GM23248 (cell line): ENCODE results near the gene FLT4. TPM values are rescaled to one million over a fixed set of nuclear protein-coding genes. Genes with fewer than 3 reads are reported as not detected.

Experiments used
- DNase-seq: peaks from one replicate; pipeline ENCODE4 v3.0.0-alpha.2; 2015
- H2AFZ ChIP-seq: fragments of 200-600 bp; sonication (generic); 2 replicates; pipeline ENCODE4 v1.6.1; 2016; ENCODE audit warnings: antibody characterized with exemption
- H3F3A ChIP-seq: fragments of 200-600 bp; sonication (generic); 2 replicates; pipeline ENCODE4 v1.6.1; 2016; ENCODE audit warnings: mild to moderate bottlenecking, antibody characterized with exemption, mixed run types; ENCODE audit not compliant: insufficient read depth
- H3K27ac ChIP-seq: fragments of 200-600 bp; sonication (generic); 2 replicates; pipeline ENCODE4 v1.5.1; 2016; ENCODE audit warnings: mild to moderate bottlenecking
- H3K27me3 ChIP-seq: fragments of 200-600 bp; sonication (generic); replicated peaks from 2 replicates; pipeline ENCODE4 v1.6.1; 2016; ENCODE audit warnings: mild to moderate bottlenecking; ENCODE audit not compliant: insufficient read depth
- H3K36me3 ChIP-seq: fragments of 200-600 bp; sonication (generic); 2 replicates; pipeline ENCODE4 v1.6.1; 2016; ENCODE audit warnings: low read depth, mild to moderate bottlenecking
- H3K4me1 ChIP-seq: fragments of 200-600 bp; sonication (generic); 2 replicates; pipeline ENCODE4 v1.6.1; 2016; ENCODE audit warnings: mild to moderate bottlenecking; ENCODE audit not compliant: insufficient read depth
- H3K4me2 ChIP-seq: fragments of 200-600 bp; sonication (generic); one replicate; pipeline ENCODE4 v1.6.1; 2016; ENCODE audit warnings: mild to moderate bottlenecking; ENCODE audit not compliant: unreplicated experiment
- H3K4me3 ChIP-seq: fragments of 200-600 bp; sonication (generic); 2 replicates; pipeline ENCODE4 v1.5.1; 2016; ENCODE audit warnings: mild to moderate bottlenecking
- H3K79me2 ChIP-seq: fragments of 200-600 bp; sonication (generic); 2 replicates; pipeline ENCODE4 v1.6.1; 2016; ENCODE audit warnings: mild to moderate bottlenecking; ENCODE audit not compliant: insufficient read depth
- H3K9ac ChIP-seq: fragments of 200-600 bp; sonication (generic); 2 replicates; pipeline ENCODE4 v1.6.1; 2016; ENCODE audit warnings: mild to moderate bottlenecking
- H3K9me2 ChIP-seq: fragments of 200-600 bp; sonication (generic); 2 replicates; pipeline ENCODE4 v1.6.1; 2016; ENCODE audit warnings: mixed run types, mild to moderate bottlenecking, moderate library complexity; ENCODE audit not compliant: insufficient read depth
- H3K9me3 ChIP-seq: fragments of 200-600 bp; sonication (generic); one replicate; pipeline ENCODE4 v1.6.1; 2017; ENCODE audit warnings: low read depth
- H4K20me1 ChIP-seq: fragments of 200-600 bp; sonication (generic); 2 replicates; pipeline ENCODE4 v1.6.0; 2016; ENCODE audit not compliant: insufficient read depth
- EZH2 ChIP-seq: fragments of 200-600 bp; sonication (generic); IDR thresholded peaks from 2 replicates; pipeline ENCODE4 v1.6.1; 2018; ENCODE audit warnings: antibody characterized with exemption, mild to moderate bottlenecking; ENCODE audit not compliant: insufficient read depth, poor library complexity, severe bottlenecking
- EZH2phosphoT487 ChIP-seq: fragments of 200-600 bp; sonication (generic); IDR thresholded peaks from 2 replicates; pipeline ENCODE4 v1.6.1; 2018; ENCODE audit warnings: antibody characterized with exemption, moderate library complexity, mild to moderate bottlenecking, low read depth; ENCODE audit not compliant: insufficient read depth
- WGBS, 2 experiments: methylation state at CpG; one replicate each; pipeline ENCODE4 v1.1.6; 2015 to 2017; ENCODE audit warnings: low lambda C conversion rate in 2 of 2, low coverage in 1 of 2; ENCODE audit errors: missing lambda C conversion rate in 2 of 2; 5-methylcytosine and 5-hydroxymethylcytosine counted together
- in situ Hi-C: fragments of 300-500 bp; cut with MboI; formaldehyde crosslinking; loops from 2 replicates; pipeline ENCODE4 v1.15.0; 2020
- polyA plus RNA-seq: library from polyadenylated mRNA; unstranded; fragments of >200 nt; fragmentation: Nextera tagmentation; extraction: Ambion mirVana; gene quantifications from 2 replicates; pipeline ENCODE4 v1.2.1, GENCODE V29; 2016
- total RNA-seq: library from RNA; depleted of rRNA; stranded (reverse); fragments of >200 nt; shearing (Covaris generic); gene quantifications from 2 replicates; pipeline ENCODE4 v1.2.3, GENCODE V29; 2014

Gene FLT4
- total and polyA plus RNA-seq, 2 experiments from 2014 or later: not detected

DNA sequence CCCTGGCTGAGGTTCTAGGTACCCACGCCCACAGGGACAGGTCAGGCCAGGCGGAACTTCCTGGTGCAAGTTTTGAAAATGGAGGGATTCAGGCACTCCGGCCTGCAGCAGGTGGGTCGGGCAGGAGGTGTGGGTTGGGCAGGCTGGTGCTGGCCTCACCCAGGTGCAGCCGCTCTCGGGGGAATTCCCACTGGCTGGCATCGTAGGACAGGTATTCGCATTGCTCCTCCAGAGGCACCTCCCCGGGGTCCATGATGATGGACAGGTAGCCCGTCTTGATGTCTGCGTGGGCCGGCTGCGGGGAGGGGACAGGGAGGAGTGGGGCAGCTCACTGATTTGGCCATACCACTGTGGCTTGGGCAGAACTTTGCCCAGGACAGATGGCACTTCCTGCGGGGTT lies 29.4 kb downstream of the FLT4 start:
- no peak overlapping the region for H3K9ac ChIP-seq
- no peaks in the 10 kb centered on the region for H4K20me1 ChIP-seq
- no peaks in the 10 kb centered on the region for H3F3A ChIP-seq
- no peaks in the 10 kb centered on the region for H3K36me3 ChIP-seq
- H3K4me2 ChIP-seq: no peak overlapping the region
- WGBS, 2 experiments: 82 to 87% methylated on average over 12 to 13 of the region's 14 CpGs
- DNase-seq: no peak
- H2AFZ ChIP-seq: no peak overlapping the region
- H3K4me1 ChIP-seq: no peaks in the 10 kb centered on the region
- H3K9me3 ChIP-seq: no peaks in the 10 kb centered on the region
- H3K27ac ChIP-seq: no peak overlapping the region
- no peaks in the 10 kb centered on the region for H3K79me2 ChIP-seq
- TF ChIP-seq EZH2 (no peak), EZH2phosphoT487 (no peak)
- in situ Hi-C loops: no loop called here
- no peaks in the 10 kb centered on the region for H3K9me2 ChIP-seq
- H3K27me3 ChIP-seq: no peaks in the 10 kb centered on the region; the same call in 1 of the 2 replicates
- no peak overlapping the region for H3K4me3 ChIP-seq

DNA sequence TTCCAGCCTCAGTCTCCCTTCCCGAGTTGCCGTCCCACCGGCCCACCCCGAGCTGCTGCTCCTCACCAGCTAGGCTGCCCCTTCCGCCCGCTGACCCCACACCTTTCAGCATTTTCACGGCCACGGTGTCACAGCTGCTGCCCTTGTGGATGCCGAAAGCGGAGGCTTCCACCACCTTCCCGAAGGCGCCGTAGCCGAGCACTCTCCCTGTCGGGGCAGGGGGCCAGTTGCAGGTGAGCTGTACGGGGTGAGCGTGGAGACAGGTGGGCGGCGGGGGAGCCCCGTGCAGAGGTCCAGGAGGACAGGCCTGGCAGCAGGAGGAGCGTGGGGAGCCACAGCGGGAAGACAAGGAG lies 29.9 kb downstream of the FLT4 start:
- no peak overlapping the region for H3K27ac ChIP-seq
- no peaks in the 10 kb centered on the region for H4K20me1 ChIP-seq
- no peaks in the 10 kb centered on the region for H3K79me2 ChIP-seq
- H3K27me3 ChIP-seq: no peaks in the 10 kb centered on the region; the same call in 1 of the 2 replicates
- H3K36me3 ChIP-seq: no peaks in the 10 kb centered on the region
- no peaks in the 10 kb centered on the region for H3K9me2 ChIP-seq
- 64% methylated on average over 20 to 22 of the region's 22 CpGs for WGBS, 2 experiments
- no peaks in the 10 kb centered on the region for H3K4me1 ChIP-seq
- no peaks in the 10 kb centered on the region for H3F3A ChIP-seq
- H2AFZ ChIP-seq: no peak overlapping the region
- H3K4me2 ChIP-seq: no peak overlapping the region
- in situ Hi-C loops: no loop called here
- H3K9ac ChIP-seq: no peak overlapping the region
- no peak for TF ChIP-seq EZH2
- no peak for TF ChIP-seq EZH2phosphoT487
- no peak for DNase-seq
- H3K9me3 ChIP-seq: no peaks in the 10 kb centered on the region
- 0 out of 2 replicates have a peak overlapping the region, but pooled peaks have one; percentile 50 for H3K4me3 ChIP-seq

DNA sequence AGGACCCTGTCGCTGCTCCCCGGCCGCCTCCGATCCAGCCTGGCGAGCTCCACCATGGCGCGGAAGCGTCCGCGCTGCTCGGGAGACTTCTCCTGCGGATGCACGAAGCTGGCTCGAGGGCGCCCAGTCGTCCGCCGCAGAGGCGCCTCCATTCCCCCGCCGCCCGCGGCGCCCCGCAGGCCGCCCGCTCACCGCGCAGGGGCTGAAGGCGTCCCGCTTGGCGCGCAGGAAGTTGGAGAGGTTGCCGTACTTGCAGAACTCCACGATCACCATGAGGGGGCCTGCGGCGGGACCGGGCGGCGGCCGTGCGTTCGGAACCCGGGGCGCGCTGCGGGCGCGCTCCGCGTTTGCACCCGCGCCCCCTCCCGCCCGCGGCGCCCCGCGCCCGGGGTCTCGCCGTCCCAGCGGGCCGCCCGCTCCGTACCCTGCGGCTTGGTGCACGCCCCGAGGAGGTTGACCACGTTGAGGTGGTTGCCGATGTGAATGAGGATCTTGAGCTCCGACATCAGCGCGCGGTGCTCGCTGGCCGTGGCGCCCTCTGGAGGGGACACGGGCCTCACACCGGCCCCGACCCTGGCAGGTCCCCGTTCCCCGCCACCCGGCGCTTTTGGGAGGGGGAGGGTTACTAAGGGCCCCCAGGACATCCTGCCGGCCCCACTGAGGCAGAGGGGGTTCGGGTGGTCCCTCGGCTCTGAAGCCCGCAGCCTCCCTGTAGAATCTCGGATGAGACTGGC lies 30.4 kb downstream of the FLT4 start:
- H3K79me2 ChIP-seq: no peaks in the 10 kb centered on the region
- no peaks in the 10 kb centered on the region for H3F3A ChIP-seq
- no peaks in the 10 kb centered on the region for H3K9me3 ChIP-seq
- H3K27ac ChIP-seq: no peak overlapping the region
- no peaks in the 10 kb centered on the region for H3K4me1 ChIP-seq
- no peak overlapping the region for H3K9ac ChIP-seq
- no peaks in the 10 kb centered on the region; the same call in 1 of the 2 replicates for H3K27me3 ChIP-seq
- in situ Hi-C loops: no loop called here
- no peaks in the 10 kb centered on the region for H3K36me3 ChIP-seq
- TF ChIP-seq EZH2phosphoT487 (no peak), EZH2 (no peak)
- DNase-seq: peak; percentile 64
- WGBS, 2 experiments: 8% methylated on average over 76 to 77 of the region's 90 CpGs
- H4K20me1 ChIP-seq: no peaks in the 10 kb centered on the region
- H3K4me3 ChIP-seq: peak overlapping the region; percentile 50
- peak overlapping the region; percentile 62; the same call in 1 of the 2 replicates for H2AFZ ChIP-seq
- H3K9me2 ChIP-seq: no peaks in the 10 kb centered on the region
- peak overlapping the region; percentile 35 for H3K4me2 ChIP-seq

DNA sequence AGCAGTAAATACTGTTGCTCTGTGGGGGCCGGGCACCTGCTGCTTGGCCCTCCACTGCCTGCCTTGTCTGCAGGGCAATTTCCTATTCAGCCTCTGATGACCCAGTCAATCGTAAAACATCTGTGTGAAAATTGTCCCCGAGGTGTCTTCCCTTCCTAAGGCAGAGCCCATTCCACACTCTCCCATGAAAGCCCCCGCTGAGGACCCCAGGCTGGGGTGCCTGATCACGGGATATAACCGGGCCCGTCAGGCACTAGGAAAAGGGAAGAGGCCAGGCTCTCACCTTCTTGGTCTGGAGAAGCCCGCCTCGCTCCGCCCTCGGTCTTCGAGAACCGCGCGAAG lies 30.9 kb downstream of the FLT4 start:
- 5 to 6% methylated on average over 14 to 15 of the region's 15 CpGs for WGBS, 2 experiments
- peak overlapping the region; percentile 50 for H3K4me3 ChIP-seq
- H3K4me1 ChIP-seq: no peaks in the 10 kb centered on the region
- H3K9me2 ChIP-seq: no peaks in the 10 kb centered on the region
- no peaks in the 10 kb centered on the region for H4K20me1 ChIP-seq
- no peak overlapping the region for H3K27ac ChIP-seq
- H2AFZ ChIP-seq: peak overlapping the region; percentile 62; the same call in 1 of the 2 replicates
- H3K79me2 ChIP-seq: no peaks in the 10 kb centered on the region
- H3K4me2 ChIP-seq: peak overlapping the region; percentile 35
- no peaks in the 10 kb centered on the region for H3K36me3 ChIP-seq
- no peaks in the 10 kb centered on the region for H3K9me3 ChIP-seq
- DNase-seq: no peak
- H3K9ac ChIP-seq: no peak overlapping the region
- no peaks in the 10 kb centered on the region for H3F3A ChIP-seq
- H3K27me3 ChIP-seq: no peaks in the 10 kb centered on the region; the same call in 1 of the 2 replicates
- no peak for TF ChIP-seq EZH2phosphoT487
- TF ChIP-seq EZH2: no peak
- in situ Hi-C loops: no loop called here

DNA sequence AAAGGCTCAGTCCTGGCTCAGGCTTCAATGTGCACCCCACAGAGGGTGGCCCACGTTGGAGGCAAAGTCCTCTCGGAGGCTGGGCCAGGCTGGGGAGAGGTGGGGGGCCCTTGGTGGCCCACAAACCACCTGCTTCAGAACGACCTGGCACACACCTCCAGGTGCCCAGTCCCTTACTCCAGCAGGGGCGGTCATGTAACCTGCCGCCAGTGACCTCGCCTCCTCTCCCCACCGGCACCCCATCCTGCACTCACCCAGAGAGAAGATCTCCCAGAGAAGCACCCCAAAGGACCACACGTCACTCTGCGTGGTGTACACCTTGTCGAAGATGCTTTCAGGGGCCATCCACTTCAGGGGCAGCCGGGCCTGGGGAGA lies 35.6 kb downstream of the FLT4 start:
- TF ChIP-seq EZH2: no peak
- no peak for TF ChIP-seq EZH2phosphoT487
- Histone ChIP-seq H3K36me3 (no peaks in the 10 kb centered on the region), H3K9ac (no peak overlapping the region), H2AFZ (no peak overlapping the region), H3K9me2 (no peaks in the 10 kb centered on the region), H3K4me2 (no peak overlapping the region), H3K9me3 (no peaks in the 10 kb centered on the region), H3K27me3 (no peaks in the 10 kb centered on the region; the same call in 1 of the 2 replicates), H3K4me3 (no peak overlapping the region), H4K20me1 (no peaks in the 10 kb centered on the region), H3K27ac (no peak overlapping the region), H3F3A (no peaks in the 10 kb centered on the region), H3K4me1 (no peaks in the 10 kb centered on the region), H3K79me2 (no peaks in the 10 kb centered on the region)
- DNase-seq: no peak
- 52 to 56% methylated on average over 11 of the region's 11 CpGs for WGBS, 2 experiments
- in situ Hi-C loops: no loop called here
